Hematopoietic multipotent progenitor cell treated with erythropoietin and hydrocortisone succinate and interleukin-3 and kit ligand, for 6 days (in vitro differentiated cells): ENCODE data around the gene FAM13B.
"Not testable (repeated sequence)": the region's sequence is repeated elsewhere in the genome, so short reads cannot be mapped to it uniquely, and the experiment has no call there.

ENCODE experiments used
- DNase-seq: peaks from one replicate; pipeline ENCODE4 v3.0.0-alpha.2; 2015

FAM13B gene

GRCh38 chr5:137959488-137959887 is 73.4 kb downstream of the FAM13B start:
- DNase-seq = no peak

DNA sequence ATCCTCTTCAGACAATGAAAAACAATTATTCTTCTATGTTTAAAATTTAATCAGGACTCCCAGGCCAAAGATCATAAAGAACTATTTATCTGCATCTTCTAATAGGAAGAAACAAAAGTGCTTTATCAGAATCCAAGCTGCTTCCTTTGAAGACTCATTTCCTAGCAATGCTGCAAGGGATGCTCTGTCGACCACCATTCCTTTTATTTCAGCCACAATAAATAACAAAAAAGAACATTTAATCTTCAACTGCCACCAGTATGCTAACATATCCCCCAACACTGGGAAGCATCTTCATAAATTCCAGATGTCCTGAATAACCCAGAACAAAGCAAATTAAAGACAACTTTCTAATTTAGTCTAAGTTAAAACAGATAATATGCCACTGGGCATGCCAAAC is 74.9 kb downstream of the FAM13B start:
- DNase-seq = no peak

GRCh38 chr5:137954131-137954879 is 78.6 kb downstream of the FAM13B start:
- DNase-seq = no peak

GRCh38 chr5:137945825-137946224 is 87.1 kb downstream of the FAM13B start:
- DNase-seq = no peak

DNA sequence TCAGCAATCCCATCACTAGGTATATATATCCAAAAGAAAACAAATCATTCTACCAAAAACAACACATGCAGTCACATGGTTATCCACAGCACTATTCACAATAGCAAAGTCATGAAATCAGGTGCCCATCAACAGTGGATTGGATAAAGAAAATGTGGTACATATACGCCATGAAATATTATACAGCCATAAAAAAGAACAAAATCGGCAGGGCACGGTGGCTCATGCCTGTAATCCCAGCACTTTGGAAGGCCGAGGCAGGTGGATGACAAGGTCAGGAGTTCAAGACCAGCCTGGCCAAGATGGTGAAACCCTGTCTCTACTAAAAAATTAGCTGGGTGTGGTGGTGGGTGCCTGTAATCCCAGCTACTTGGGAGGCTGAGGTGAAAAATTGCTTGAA is 88.6 kb downstream of the FAM13B start:
- DNase-seq = not testable (repeated sequence)

DNA sequence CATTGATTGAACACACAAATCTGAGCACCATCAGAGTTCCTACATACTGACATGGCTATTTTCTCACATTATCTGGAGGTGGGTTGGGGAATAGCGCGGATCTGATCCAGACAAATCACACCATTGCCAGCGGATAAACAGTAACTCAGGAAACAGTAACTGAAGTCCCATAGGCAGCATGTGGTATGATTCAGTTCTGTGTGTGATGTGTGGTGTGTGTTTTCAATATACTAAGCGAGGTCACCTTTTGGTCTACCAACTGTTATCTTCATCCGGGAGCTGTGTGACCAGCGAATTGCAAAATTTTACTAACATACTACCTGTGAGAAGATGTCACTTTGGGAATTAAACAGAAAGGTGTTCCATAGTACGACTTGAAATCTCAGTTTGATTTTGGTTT is 93.5 kb downstream of the FAM13B start:
- DNase-seq = no peak

DNA sequence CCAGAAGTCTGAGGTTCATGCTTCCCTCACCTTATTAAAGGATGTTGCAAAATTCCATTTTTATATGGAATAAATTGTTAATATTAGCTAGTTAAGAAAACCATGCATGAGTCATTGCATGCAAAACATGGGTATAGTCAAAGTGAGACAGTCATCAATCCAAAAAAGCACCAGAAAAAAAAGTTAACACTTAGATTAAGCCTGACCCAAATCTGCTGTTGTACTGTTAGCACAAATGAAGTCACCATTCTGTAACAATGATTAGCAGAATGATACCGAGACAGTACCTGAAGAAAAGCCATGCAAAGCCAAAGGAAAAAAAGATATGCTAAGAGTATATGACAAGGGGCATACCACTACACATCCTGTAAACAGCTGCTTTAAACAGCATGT is 94.1 kb downstream of the FAM13B start:
- DNase-seq = no peak

GRCh38 chr5:137937994-137938750 is 94.7 kb downstream of the FAM13B start:
- DNase-seq = no peak

DNA sequence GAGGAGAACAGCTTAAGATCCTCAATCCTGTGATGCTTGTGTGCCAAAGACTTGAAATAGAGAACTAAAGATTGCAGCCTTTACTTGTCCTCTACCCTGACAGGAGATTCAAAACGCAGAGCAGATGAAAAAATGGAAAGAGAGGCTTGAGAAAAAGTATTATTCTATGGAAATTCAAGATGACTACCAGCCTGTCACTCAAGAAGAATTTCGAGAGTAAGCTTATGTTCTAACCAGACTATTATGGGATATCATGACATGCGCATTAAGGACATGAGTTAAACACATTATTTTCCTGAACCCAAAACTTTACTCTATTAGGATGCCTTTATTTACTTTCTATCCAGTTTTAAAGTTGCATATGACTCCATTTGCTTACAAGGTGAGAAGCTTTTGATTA is 97.2 kb downstream of the FAM13B start:
- DNase-seq = no peak

GRCh38 chr5:137935190-137935589 is 97.7 kb downstream of the FAM13B start:
- DNase-seq = no peak

DNA sequence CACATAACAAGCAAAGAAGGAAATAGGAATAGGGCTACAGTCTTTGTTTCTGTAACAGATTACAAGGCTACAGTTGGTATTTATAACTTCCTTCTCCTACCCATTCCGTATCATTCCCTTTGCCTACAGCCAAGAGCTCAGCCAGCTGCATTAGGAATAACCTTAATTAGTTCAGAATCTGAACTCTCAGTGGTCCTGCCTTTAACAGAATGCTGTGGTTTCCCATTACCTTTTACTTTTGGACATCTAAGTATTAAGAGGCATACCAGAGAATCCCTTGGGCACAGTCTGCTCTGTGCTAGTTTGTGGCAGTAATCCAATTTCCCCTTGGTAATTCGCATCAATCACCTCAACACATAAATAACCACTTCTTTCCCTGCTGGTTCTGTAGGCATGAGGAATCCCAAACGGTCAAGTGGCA is 99.4 kb downstream of the FAM13B start:
- no peak for DNase-seq

- no peak for DNase-seq
These were observed 100.1 kb downstream of the FAM13B start for GRCh38 chr5:137932800-137933199.

DNA sequence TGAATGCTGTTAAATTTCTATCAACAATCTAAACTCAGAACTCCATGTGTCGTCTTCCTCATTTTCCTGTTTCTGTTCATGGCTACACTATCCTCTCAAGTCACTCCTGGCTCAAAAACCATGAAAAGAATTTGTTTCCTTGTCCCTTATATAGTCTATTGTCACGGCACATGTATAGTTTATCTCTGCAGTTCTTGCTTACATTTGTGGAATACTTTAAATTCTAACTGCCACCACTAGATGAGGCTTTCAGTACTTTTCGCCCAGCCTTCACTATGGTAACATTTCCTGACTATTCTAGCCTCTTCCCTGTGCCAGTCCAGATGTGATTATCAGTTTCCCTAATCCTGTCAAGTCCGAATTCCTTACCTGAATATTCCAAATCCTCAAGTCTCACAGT is 109.0 kb downstream of the FAM13B start:
- DNase-seq = no peak

DNA sequence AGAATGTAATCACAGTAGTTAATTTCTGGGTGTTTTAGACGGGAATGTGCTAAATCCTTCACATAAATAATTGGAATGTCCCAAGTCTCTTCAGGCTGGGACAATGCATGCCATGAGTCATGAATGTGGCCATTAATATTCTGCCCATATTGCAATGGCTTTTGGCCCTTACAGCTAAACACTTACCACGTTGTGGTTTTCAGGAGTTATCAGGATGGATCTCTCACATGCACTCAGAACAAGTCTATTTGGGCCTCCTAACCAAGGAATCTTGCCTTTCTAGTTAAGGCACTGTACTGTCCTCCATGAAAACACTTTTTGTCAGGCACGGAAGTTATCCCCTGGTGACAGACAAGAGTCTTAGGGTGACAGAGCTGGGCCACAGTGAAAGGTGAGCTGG is 110.9 kb downstream of the FAM13B start:
- DNase-seq = peak; percentile 37

GRCh38 chr5:137916923-137917322 is 116.0 kb downstream of the FAM13B start:
- DNase-seq = no peak

- DNase-seq = no peak
These were observed 118.1 kb downstream of the FAM13B start for GRCh38 chr5:137914758-137915157.

DNA sequence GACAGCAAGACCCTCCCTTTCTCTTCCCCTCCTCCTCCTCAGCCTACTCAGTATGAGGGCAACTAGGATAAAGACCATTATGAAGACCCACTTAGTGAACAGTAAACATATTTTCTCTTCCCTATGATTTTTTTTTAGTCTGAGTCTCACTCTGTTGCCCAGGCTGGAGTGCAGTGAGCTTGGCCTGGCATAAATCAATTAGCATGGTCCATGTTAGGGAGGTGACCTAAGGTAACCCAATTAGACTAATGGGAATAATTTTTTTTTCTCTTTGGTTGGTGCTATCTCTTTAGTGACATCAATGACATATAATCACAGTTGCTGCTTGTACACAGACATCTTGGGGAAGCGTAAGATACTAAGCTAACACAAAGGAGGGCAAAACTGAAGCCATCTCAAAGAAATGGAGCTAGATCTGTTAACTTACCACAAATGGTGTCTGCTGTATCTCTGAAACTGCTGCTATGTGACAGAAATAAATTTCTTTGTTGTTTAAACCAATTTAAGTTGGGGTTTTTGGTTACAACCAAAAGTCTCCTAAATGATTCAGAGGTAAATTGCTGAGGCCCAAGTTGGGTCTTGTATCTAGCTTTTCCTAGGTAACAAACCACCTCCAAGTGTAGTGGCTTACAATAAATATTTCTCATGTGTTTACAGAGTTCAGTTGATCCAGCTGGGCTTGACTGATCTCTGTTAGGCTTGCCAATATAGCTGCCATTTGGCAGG is 130.3 kb downstream of the FAM13B start:
- DNase-seq = no peak

DNA sequence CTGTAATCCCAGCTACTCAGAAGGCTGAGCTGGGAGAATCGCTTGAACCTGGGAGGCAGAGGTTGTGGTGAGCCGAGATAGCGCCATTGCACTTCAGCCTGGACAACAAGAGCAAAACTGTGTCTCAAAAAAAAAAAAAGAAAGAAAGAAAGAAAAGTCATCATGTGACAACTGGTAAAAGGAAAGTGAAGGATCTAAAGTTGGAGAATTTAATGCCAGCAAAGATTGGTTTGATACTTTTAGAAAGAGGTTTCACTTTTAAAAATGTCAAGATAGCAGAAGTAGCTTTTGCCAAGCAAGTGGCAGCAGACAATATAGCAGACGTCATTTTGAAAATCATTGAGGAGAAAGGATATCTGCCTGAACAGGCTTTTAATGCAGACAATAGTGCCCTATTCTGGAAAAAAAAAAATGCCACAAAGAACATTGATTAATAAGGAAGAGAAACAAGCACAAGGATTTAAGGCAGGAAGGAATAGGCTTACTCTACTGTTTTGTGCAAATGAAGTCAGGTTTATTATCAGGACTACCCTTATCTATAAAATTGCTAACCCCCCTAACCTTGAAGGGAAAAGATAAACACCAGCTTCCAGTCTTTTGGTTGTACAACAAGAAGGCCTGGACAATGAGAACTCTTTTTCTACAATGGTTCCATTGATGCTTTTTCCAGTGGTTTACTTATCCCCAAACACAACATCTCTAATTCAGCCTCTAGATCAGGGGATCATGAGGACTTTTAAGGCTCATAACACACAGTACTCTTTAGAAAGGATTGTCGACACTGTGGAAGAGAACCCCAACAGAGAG is 131.7 kb downstream of the FAM13B start:
- DNase-seq = peak; percentile 39

- DNase-seq = no peak
These were observed 133.4 kb downstream of the FAM13B start for GRCh38 chr5:137899493-137899892.

- no peak for DNase-seq
These were observed 136.3 kb downstream of the FAM13B start for GRCh38 chr5:137896560-137896959.

GRCh38 chr5:137894586-137894985 is 138.3 kb downstream of the FAM13B start:
- DNase-seq = no peak

DNA sequence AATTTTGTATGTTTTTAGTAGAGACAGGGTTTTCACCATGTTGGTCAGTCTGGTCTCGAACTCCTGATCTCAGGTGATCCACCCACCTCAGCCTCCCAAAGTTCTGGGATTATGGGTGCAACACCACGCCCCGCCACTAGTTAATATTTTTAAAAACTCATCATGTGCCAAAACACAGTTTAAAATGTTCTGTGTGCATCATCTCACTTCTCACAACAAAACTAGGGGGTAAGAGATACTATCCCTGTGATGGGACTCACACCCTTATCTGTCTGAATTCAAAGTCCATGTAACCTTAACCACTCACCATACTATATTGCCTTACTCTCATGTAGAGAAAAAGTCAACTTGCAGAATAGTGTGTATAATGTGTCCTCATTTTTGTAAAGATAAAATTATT is 141.0 kb downstream of the FAM13B start:
- peak; percentile 27 for DNase-seq

DNA sequence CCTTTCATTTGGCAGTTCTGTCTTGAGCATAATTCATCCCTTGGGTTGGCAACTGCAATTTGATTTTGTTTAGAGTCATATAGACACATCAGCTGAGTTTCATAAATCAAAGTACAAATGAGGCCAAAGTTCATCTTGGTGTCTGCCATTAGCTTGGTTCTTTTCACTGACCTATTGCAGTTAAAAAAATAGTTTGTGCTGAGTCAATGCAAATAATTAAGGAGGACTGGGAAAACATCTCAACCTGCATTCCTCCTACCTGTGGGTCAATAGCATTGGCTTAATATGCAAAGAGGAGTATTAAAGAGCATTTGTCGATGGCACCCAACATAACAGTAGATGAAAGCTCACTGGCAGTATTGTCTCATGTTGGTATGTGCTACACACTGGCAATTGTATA is 142.0 kb downstream of the FAM13B start:
- no peak for DNase-seq
